HEK293 (cell line): ENCODE results near the gene TANK.

Source experiments
- CTCF ChIA-PET: fragments of 350-600 bp; formaldehyde crosslinking; extraction: SDS; loops from one replicate; lab custom pipeline; 2021; ENCODE audit warnings: antibody characterized with exemption; lab: Yijun Ruan, JAX
- POLR2A ChIA-PET: fragments of 300-600 bp; formaldehyde crosslinking; extraction: SDS; loops from one replicate; lab custom pipeline; 2020; ENCODE audit warnings: antibody characterized with exemption, inconsistent platforms; lab: Yijun Ruan, JAX
- H3K27ac ChIP-seq: fragments of 200-500 bp; sonication (Bioruptor generic); 2 replicates; pipeline ENCODE4 v1.5.1; 2014; ENCODE audit warnings: low read depth, low read length, control low read depth, inconsistent platforms; ENCODE audit errors: extremely low read depth
- H3K36me3 ChIP-seq, 2 experiments: fragments of 200-500 bp in 1 of 2; sonication (Bioruptor generic) in 1 of 2; 1 replicate in 1 of 2; 2 replicates in 1 of 2; pipeline ENCODE4 v1.5.1; 2014 to 2017; ENCODE audit warnings: inconsistent platforms in 2 of 2, low read length in 2 of 2; ENCODE audit not compliant: control insufficient read depth in 2 of 2, insufficient read depth in 1 of 2
- H3K4me1 ChIP-seq: fragments of 200-500 bp; sonication (Bioruptor generic); 2 replicates; pipeline ENCODE4 v1.5.1; 2014; ENCODE audit warnings: mild to moderate bottlenecking, low read length, inconsistent platforms; ENCODE audit not compliant: control insufficient read depth, insufficient read depth
- H3K4me3 ChIP-seq: 2 replicates; pipeline ENCODE4 v1.5.1; 2011; ENCODE audit warnings: low read depth, mild to moderate bottlenecking, control low read depth, low read length, moderate library complexity
- H3K9me3 ChIP-seq: fragments of 200-500 bp; sonication (Bioruptor generic); 2 replicates; pipeline ENCODE4 v1.5.1; 2014; ENCODE audit warnings: low read depth, low read length, inconsistent platforms; ENCODE audit not compliant: control insufficient read depth, insufficient read depth
- BCL11B ChIP-seq: fragments of 450-650 bp; formaldehyde crosslinking; IDR thresholded peaks from 2 replicates; pipeline ENCODE4 v1.5.1; 2016; ENCODE audit warnings: low read depth, missing biosample characterization, missing genetic modification characterization
- HOXD13 ChIP-seq: sonication (generic); formaldehyde crosslinking; IDR thresholded peaks from 2 replicates; pipeline ENCODE4 v1.8.0; 2022; ENCODE audit warnings: missing genetic modification reagents, borderline replicate concordance
- KLF1 ChIP-seq: fragments of 450-650 bp; formaldehyde crosslinking; IDR thresholded peaks from 2 replicates; pipeline ENCODE4 v1.5.1; 2016; ENCODE audit warnings: missing biosample characterization, missing genetic modification characterization
- PRDM1 ChIP-seq: fragments of 450-650 bp; formaldehyde crosslinking; IDR thresholded peaks from 2 replicates; pipeline ENCODE4; 2016; ENCODE audit warnings: missing biosample characterization, missing genetic modification characterization
- SALL2 ChIP-seq: fragments of 450-650 bp; formaldehyde crosslinking; IDR thresholded peaks from 2 replicates; pipeline ENCODE4 v1.5.0; 2017; ENCODE audit warnings: missing biosample characterization, mild to moderate bottlenecking, missing genetic modification characterization, borderline replicate concordance
- ZBTB20 ChIP-seq: fragments of 450-650 bp; formaldehyde crosslinking; IDR thresholded peaks from 2 replicates; pipeline ENCODE4 v1.5.1; 2016; ENCODE audit warnings: missing biosample characterization, missing genetic modification characterization
- ZNF274 ChIP-seq, 2 experiments: fragments of 200-500 bp in 1 of 2; fragments of 450-650 bp in 1 of 2; sonication (Bioruptor generic) in 1 of 2; formaldehyde crosslinking in 1 of 2; IDR thresholded peaks; 2 replicates each; pipeline versions ENCODE4 v1.5.1 to v1.6.1; 2014 to 2016; ENCODE audit warnings: borderline replicate concordance in 1 of 2, inconsistent platforms in 1 of 2, low read length in 1 of 2, missing biosample characterization in 1 of 2, missing genetic modification characterization in 1 of 2
- ZNF341 ChIP-seq: fragments of 450-650 bp; formaldehyde crosslinking; IDR thresholded peaks from 2 replicates; pipeline ENCODE4; 2016; ENCODE audit warnings: low read depth, missing biosample characterization, missing genetic modification characterization
- ZNF423 ChIP-seq: fragments of 450-650 bp; formaldehyde crosslinking; IDR thresholded peaks from 2 replicates; pipeline ENCODE4 v1.5.1; 2016; ENCODE audit warnings: missing biosample characterization, missing genetic modification characterization
- ZNF426 ChIP-seq: fragments of 450-650 bp; formaldehyde crosslinking; IDR thresholded peaks from 2 replicates; pipeline ENCODE4 v1.5.1; 2017; ENCODE audit warnings: missing biosample characterization, missing genetic modification characterization, mild to moderate bottlenecking, inconsistent platforms, moderate library complexity
- ZNF501 ChIP-seq: fragments of 450-650 bp; formaldehyde crosslinking; IDR thresholded peaks from 2 replicates; pipeline ENCODE4 v1.5.1; 2016; ENCODE audit warnings: missing biosample characterization, missing genetic modification characterization
- ZNF600 ChIP-seq: fragments of 450-650 bp; formaldehyde crosslinking; IDR thresholded peaks from 2 replicates; pipeline ENCODE4 v1.5.1; 2016; ENCODE audit warnings: missing biosample characterization, missing genetic modification characterization
- ZNF707 ChIP-seq: fragments of 450-650 bp; formaldehyde crosslinking; IDR thresholded peaks from 2 replicates; pipeline ENCODE4 v1.5.1; 2016; ENCODE audit warnings: missing biosample characterization, missing genetic modification characterization
- ZNF830 ChIP-seq: fragments of 450-650 bp; IDR thresholded peaks from 2 replicates; pipeline ENCODE4 v1.5.0; 2018; ENCODE audit warnings: missing biosample characterization, missing genetic modification characterization, low read depth, mild to moderate bottlenecking, moderate library complexity
- TF ChIP-seq, protein P1 (sequence below): fragments of 450-650 bp; IDR thresholded peaks from 2 replicates; pipeline ENCODE4 v1.5.1; 2018; ENCODE audit warnings: missing biosample characterization, mild to moderate bottlenecking, missing genetic modification characterization
- TF ChIP-seq, protein P2 (sequence below): fragments of 450-650 bp; formaldehyde crosslinking; IDR thresholded peaks from 2 replicates; pipeline ENCODE4 v1.5.1; 2016; ENCODE audit warnings: missing biosample characterization, missing genetic modification characterization

The TANK gene

DNA sequence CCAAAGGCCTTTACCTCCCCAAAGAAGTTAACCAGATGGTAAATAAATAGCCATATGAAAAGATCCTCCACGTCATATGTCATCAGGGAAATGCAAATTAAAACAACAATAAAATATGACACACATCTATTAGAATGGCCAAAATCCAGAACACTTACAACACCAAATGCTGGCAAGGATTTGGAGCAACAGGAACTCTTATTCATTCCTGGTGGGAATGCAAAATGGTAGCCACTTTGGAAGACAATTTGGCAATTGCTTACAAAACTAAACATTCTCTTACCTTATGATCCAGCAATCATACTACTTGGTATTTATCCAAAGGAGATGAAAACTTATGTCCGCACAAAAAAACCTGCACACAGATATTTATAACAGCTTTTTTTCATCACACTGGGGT lies 1.3 kb upstream of the TANK start:
- no peaks in the 10 kb centered on the region for H3K4me1 ChIP-seq
- TF ChIP-seq ZNF830 (tag by site-specific recombination) (no peak), ZNF426 (no peak)
- H3K9me3 ChIP-seq = no peaks in the 10 kb centered on the region
- ChIA-PET POLR2A (no interaction called here), CTCF (no interaction called here)
- peaks cover 0 to 12% of the 10 kb centered on the region in 2 experiments; a peak in 1 of 3 replicates for H3K36me3 ChIP-seq
- H3K4me3 ChIP-seq = no peak overlapping the region
- H3K27ac ChIP-seq = no peak overlapping the region

DNA sequence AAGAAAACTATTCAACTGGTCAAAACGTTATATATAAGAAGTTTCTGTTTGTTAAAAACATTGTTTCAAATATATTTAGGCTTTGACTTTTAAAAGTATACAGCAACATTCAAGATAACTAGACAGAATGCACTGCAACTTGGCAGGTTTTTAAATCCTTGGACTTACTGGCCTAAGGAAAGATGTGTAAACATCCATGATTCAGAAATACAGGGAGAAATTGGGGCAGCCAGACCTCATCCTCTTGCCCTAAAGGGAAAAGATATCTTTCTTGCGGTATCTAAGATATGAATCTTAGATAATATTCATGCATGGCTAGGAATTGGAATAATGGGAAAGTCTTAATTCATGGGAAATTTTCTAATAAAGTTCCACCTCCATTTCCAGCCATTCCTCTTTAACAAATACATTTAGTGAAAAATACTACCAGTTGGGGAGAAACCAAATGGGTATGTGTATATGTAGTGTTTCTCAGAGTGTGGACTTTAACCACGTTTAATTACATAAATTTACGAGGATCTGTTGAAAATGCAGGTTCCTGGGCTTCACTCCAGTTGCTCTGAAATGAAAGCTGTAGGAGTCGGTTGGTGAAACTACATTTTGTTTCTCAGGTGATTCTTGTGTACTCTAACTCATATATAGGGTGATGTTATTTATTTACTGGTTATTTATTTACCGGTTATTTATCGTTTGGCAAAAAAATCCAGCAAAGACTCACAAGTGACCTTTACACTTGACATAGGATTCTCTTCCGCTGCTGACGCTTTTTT lies 587 bp upstream of the TANK start:
- no peaks in the 10 kb centered on the region for H3K9me3 ChIP-seq
- peak overlapping the region; percentile 26 for H3K4me3 ChIP-seq
- peaks cover 0 to 19% of the 10 kb centered on the region in 2 experiments; a peak in 1 of 3 replicates for H3K36me3 ChIP-seq
- H3K4me1 ChIP-seq = no peaks in the 10 kb centered on the region
- no peak overlapping the region for H3K27ac ChIP-seq
- ChIA-PET CTCF (no interaction called here), POLR2A (no interaction called here)
- TF ChIP-seq ZNF600 (tag by site-specific recombination) = no peak
- TF ChIP-seq, protein P1, sequence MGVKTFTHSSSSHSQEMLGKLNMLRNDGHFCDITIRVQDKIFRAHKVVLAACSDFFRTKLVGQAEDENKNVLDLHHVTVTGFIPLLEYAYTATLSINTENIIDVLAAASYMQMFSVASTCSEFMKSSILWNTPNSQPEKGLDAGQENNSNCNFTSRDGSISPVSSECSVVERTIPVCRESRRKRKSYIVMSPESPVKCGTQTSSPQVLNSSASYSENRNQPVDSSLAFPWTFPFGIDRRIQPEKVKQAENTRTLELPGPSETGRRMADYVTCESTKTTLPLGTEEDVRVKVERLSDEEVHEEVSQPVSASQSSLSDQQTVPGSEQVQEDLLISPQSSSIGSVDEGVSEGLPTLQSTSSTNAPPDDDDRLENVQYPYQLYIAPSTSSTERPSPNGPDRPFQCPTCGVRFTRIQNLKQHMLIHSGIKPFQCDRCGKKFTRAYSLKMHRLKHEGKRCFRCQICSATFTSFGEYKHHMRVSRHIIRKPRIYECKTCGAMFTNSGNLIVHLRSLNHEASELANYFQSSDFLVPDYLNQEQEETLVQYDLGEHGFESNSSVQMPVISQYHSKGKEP (tag by site-specific recombination) = 0 out of 2 replicates have a peak, but pooled peaks have one; percentile 1
- peak; percentile 94 for TF ChIP-seq ZBTB20 (tag by site-specific recombination)
- TF ChIP-seq ZNF707 (tag by site-specific recombination) = no peak

DNA sequence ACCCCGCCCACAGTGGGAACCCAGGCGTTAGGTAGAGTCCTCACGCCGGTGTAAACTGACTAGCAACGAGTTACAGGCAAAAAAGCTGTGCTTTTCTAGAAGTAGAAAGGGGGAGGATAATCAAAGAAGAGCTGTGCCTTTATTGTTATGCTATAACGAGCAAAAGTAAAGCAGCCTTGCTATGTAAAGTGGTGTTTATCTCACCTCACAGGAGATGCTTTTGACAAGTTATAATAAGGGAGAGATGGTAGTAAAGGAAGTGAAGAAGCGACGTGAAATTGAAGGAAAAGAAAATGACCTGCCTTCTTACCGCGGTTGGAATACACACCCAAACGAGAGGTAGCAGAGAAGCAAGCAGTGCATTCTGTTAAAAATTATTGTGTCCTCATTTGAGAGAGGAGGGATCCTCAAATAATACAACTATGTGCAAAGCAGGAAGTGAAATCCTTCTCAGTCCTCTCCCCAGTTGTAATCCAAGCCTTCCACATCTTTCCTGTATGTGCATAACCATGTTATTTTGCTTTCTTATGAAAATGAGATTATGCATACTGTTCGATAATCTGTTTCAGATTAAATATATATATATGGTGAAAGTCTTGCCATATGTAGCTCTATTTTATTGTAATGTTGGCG lies 962 bp downstream of the TANK start:
- peak overlapping the region; percentile 88 for H3K4me3 ChIP-seq
- H3K36me3 ChIP-seq = peaks cover 0 to 25% of the 10 kb centered on the region in 2 experiments; a peak in 1 of 3 replicates
- no peaks in the 10 kb centered on the region for H3K9me3 ChIP-seq
- ChIA-PET POLR2A (no interaction called here), CTCF (no interaction called here)
- peak overlapping the region; percentile 85 for H3K27ac ChIP-seq
- H3K4me1 ChIP-seq = no peaks in the 10 kb centered on the region
- TF ChIP-seq ZNF423 (tag by site-specific recombination) (no peak), PRDM1 (tag by site-specific recombination) (peak; percentile 12; the same call in 1 of the 2 replicates), ZNF341 (tag by site-specific recombination) (0 out of 2 replicates have a peak, but pooled peaks have one; percentile 18), HOXD13 (CRISPR knock-in tag) (no peak), ZBTB20 (tag by site-specific recombination) (0 out of 2 replicates have a peak, but pooled peaks have one; percentile 11), KLF1 (tag by site-specific recombination) (no peak), ZNF274 (IDR thresholded peaks at IDR 0.05; ENCODE audit: low read length) (no peak), ZNF274 (tag by site-specific recombination; IDR thresholded peaks at IDR 0.05; ENCODE audit: borderline replicate concordance) (no peak), ZNF501 (tag by site-specific recombination) (no peak), BCL11B (tag by site-specific recombination) (no peak), SALL2 (tag by site-specific recombination) (no peak)
- TF ChIP-seq, protein P2, sequence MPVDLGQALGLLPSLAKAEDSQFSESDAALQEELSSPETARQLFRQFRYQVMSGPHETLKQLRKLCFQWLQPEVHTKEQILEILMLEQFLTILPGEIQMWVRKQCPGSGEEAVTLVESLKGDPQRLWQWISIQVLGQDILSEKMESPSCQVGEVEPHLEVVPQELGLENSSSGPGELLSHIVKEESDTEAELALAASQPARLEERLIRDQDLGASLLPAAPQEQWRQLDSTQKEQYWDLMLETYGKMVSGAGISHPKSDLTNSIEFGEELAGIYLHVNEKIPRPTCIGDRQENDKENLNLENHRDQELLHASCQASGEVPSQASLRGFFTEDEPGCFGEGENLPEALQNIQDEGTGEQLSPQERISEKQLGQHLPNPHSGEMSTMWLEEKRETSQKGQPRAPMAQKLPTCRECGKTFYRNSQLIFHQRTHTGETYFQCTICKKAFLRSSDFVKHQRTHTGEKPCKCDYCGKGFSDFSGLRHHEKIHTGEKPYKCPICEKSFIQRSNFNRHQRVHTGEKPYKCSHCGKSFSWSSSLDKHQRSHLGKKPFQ (tag by site-specific recombination) = peak; percentile 63
